HAP-1 (cell line): ENCODE measurements around the gene MARCKS.
A peak's percentile ranks its signal among the peaks of the same experiment; 100 is the strongest.

Source experiments
- DNase-seq, 2 experiments: peaks; one replicate each; pipeline ENCODE4 v3.0.0-alpha.2; 2016 to 2020; ENCODE audit warnings: low spot score in 2 of 2
- H3K27me3 ChIP-seq: fragments of 250-450 bp; sonication (Bioruptor Pico); 2 replicates; pipeline ENCODE4 v1.5.1; 2020; ENCODE audit warnings: low read depth, mild to moderate bottlenecking, moderate library complexity
- H3K36me3 ChIP-seq: fragments of 250-450 bp; sonication (Bioruptor Pico); replicated peaks from 2 replicates; pipeline ENCODE4 v1.5.1; 2020; ENCODE audit warnings: mild to moderate bottlenecking
- H3K4me1 ChIP-seq: fragments of 250-450 bp; sonication (Bioruptor Pico); 2 replicates; pipeline ENCODE4 v1.5.1; 2020; ENCODE audit warnings: mild to moderate bottlenecking
- H3K4me3 ChIP-seq: fragments of 250-450 bp; sonication (Bioruptor Pico); 2 replicates; pipeline ENCODE4 v1.5.1; 2020; ENCODE audit warnings: mild to moderate bottlenecking, moderate library complexity
- H3K9me3 ChIP-seq: fragments of 250-450 bp; sonication (Bioruptor Pico); 2 replicates; pipeline ENCODE4 v1.5.1; 2020; ENCODE audit warnings: mild to moderate bottlenecking, moderate library complexity
- in situ Hi-C: fragments of 300-500 bp; cut with MboI; formaldehyde crosslinking; loops from 3 replicates; pipeline ENCODE4 v1.14.3; 2020; ENCODE audit warnings: low sequenced_read_pairs, inconsistent platforms, mixed read lengths

Gene MARCKS

GRCh38 chr6:113830140-113830539, 27.0 kb upstream of the MARCKS start:
- Histone ChIP-seq H3K27me3 (no peaks in the 10 kb centered on the region), H3K9me3 (no peaks in the 10 kb centered on the region), H3K4me3 (no peak overlapping the region), H3K4me1 (no peaks in the 10 kb centered on the region), H3K36me3 (no peaks in the 10 kb centered on the region)
- DNase-seq: no peak
- in situ Hi-C loops: no loop called here

GRCh38 chr6:113833537-113833936, 23.6 kb upstream of the MARCKS start:
- no peak for DNase-seq
- H3K36me3 ChIP-seq: no peaks in the 10 kb centered on the region
- in situ Hi-C loops: no loop called here
- H3K27me3 ChIP-seq: no peaks in the 10 kb centered on the region
- H3K9me3 ChIP-seq: no peaks in the 10 kb centered on the region
- no peaks in the 10 kb centered on the region for H3K4me1 ChIP-seq
- no peak overlapping the region for H3K4me3 ChIP-seq

GRCh38 chr6:113837170-113837569, 20.0 kb upstream of the MARCKS start:
- Histone ChIP-seq H3K9me3 (no peaks in the 10 kb centered on the region), H3K27me3 (no peaks in the 10 kb centered on the region), H3K36me3 (no peaks in the 10 kb centered on the region), H3K4me3 (no peak overlapping the region), H3K4me1 (no peaks in the 10 kb centered on the region)
- in situ Hi-C loops: no loop called here
- no peak for DNase-seq

GRCh38 chr6:113842165-113842564, 15.0 kb upstream of the MARCKS start:
- H3K9me3 ChIP-seq: no peaks in the 10 kb centered on the region
- H3K4me1 ChIP-seq: peaks cover 3% of the 10 kb centered on the region
- DNase-seq: no peak
- H3K27me3 ChIP-seq: no peaks in the 10 kb centered on the region
- H3K4me3 ChIP-seq: no peak overlapping the region
- in situ Hi-C loops: no loop called here
- no peaks in the 10 kb centered on the region for H3K36me3 ChIP-seq

- DNase-seq: no peak
- Histone ChIP-seq H3K4me3 (no peak overlapping the region), H3K4me1 (peaks cover 3% of the 10 kb centered on the region), H3K36me3 (no peaks in the 10 kb centered on the region), H3K27me3 (no peaks in the 10 kb centered on the region), H3K9me3 (no peaks in the 10 kb centered on the region)
- in situ Hi-C loops: no loop called here
Observed at GRCh38 chr6:113843500-113844073, 13.6 kb upstream of the MARCKS start.

- Histone ChIP-seq H3K36me3 (no peaks in the 10 kb centered on the region), H3K9me3 (no peaks in the 10 kb centered on the region), H3K27me3 (no peaks in the 10 kb centered on the region), H3K4me1 (peaks cover 3% of the 10 kb centered on the region), H3K4me3 (no peak overlapping the region)
- no peak for DNase-seq
- in situ Hi-C loops: no loop called here
Observed at GRCh38 chr6:113846577-113846976, 10.6 kb upstream of the MARCKS start.

- H3K4me3 ChIP-seq: no peak overlapping the region
- peaks cover 3% of the 10 kb centered on the region for H3K4me1 ChIP-seq
- in situ Hi-C loops: no loop called here
- H3K36me3 ChIP-seq: no peaks in the 10 kb centered on the region
- H3K27me3 ChIP-seq: no peaks in the 10 kb centered on the region
- no peak for DNase-seq
- H3K9me3 ChIP-seq: no peaks in the 10 kb centered on the region
Observed at GRCh38 chr6:113847447-113847846, 9.7 kb upstream of the MARCKS start.

GRCh38 chr6:113848280-113848679, 8.9 kb upstream of the MARCKS start:
- Histone ChIP-seq H3K27me3 (no peaks in the 10 kb centered on the region), H3K9me3 (no peaks in the 10 kb centered on the region), H3K4me1 (peaks cover 3% of the 10 kb centered on the region), H3K36me3 (no peaks in the 10 kb centered on the region), H3K4me3 (no peak overlapping the region)
- in situ Hi-C loops: no loop called here
- DNase-seq: no peak

- Histone ChIP-seq H3K27me3 (no peaks in the 10 kb centered on the region), H3K36me3 (no peaks in the 10 kb centered on the region), H3K4me1 (no peaks in the 10 kb centered on the region; the same call in 1 of the 2 replicates), H3K4me3 (no peak overlapping the region), H3K9me3 (no peaks in the 10 kb centered on the region)
- in situ Hi-C loops: no loop called here
- DNase-seq: no peak
Observed at GRCh38 chr6:113848811-113849210, 8.3 kb upstream of the MARCKS start.

- Histone ChIP-seq H3K36me3 (no peaks in the 10 kb centered on the region; the same call in 1 of the 2 replicates), H3K27me3 (no peaks in the 10 kb centered on the region), H3K9me3 (no peaks in the 10 kb centered on the region), H3K4me3 (no peak overlapping the region), H3K4me1 (peaks cover 17% of the 10 kb centered on the region)
- no peak for DNase-seq
- in situ Hi-C loops: loop anchor here (25.0 kb wide), 1 partner anchor 1066 kb away; no protein-coding TSS in a partner anchor
Observed at GRCh38 chr6:113853252-113853651, 3.9 kb upstream of the MARCKS start.

GRCh38 chr6:113854531-113855499, 2.3 kb upstream of the MARCKS start:
- no peaks in the 10 kb centered on the region for H3K9me3 ChIP-seq
- H3K36me3 ChIP-seq: no peaks in the 10 kb centered on the region; the same call in 1 of the 2 replicates
- peak overlapping the region; percentile 41 for H3K4me3 ChIP-seq
- in situ Hi-C loops: loop anchor here (25.0 kb wide), 1 partner anchor 1068 kb away; no protein-coding TSS in a partner anchor
- peak; percentile 54 to 90 for DNase-seq
- H3K27me3 ChIP-seq: no peaks in the 10 kb centered on the region
- peaks cover 17% of the 10 kb centered on the region for H3K4me1 ChIP-seq

- Histone ChIP-seq H3K27me3 (no peaks in the 10 kb centered on the region), H3K36me3 (no peaks in the 10 kb centered on the region; the same call in 1 of the 2 replicates), H3K9me3 (no peaks in the 10 kb centered on the region), H3K4me1 (peaks cover 17% of the 10 kb centered on the region), H3K4me3 (peak overlapping the region; percentile 29)
- DNase-seq: peak; percentile 17 to 35
- in situ Hi-C loops: loop anchor here (25.0 kb wide), 1 partner anchor 1068 kb away; no protein-coding TSS in a partner anchor
Observed at GRCh38 chr6:113855500-113856374, 1.4 kb upstream of the MARCKS start.

GRCh38 chr6:113856375-113856624, 845 bp upstream of the MARCKS start:
- in situ Hi-C loops: loop anchor here (25.0 kb wide), 1 partner anchor 1069 kb away; no protein-coding TSS in a partner anchor
- DNase-seq: no peak

More at GRCh38 chr6:113856375-113856624, 845 bp upstream of the MARCKS start:
- Histone ChIP-seq H3K4me3 (no peak overlapping the region), H3K9me3 (no peaks in the 10 kb centered on the region), H3K4me1 (peaks cover 17% of the 10 kb centered on the region), H3K36me3 (peaks cover 2% of the 10 kb centered on the region), H3K27me3 (no peaks in the 10 kb centered on the region)
